GM12875 (cell line): ENCODE results near the gene CRYBA1.

Source experiments
- H3K4me3 ChIP-seq: one replicate; pipeline ENCODE4 v1.5.1; 2011; ENCODE audit warnings: low read depth, low read length, control low read depth
- CTCF ChIP-seq: IDR thresholded peaks from 2 replicates; pipeline ENCODE4 v1.5.1; 2011; ENCODE audit warnings: low read depth, mild to moderate bottlenecking, control low read depth, inconsistent platforms, low read length, moderate library complexity, borderline replicate concordance; ENCODE audit not compliant: insufficient read depth

CRYBA1 gene

DNA sequence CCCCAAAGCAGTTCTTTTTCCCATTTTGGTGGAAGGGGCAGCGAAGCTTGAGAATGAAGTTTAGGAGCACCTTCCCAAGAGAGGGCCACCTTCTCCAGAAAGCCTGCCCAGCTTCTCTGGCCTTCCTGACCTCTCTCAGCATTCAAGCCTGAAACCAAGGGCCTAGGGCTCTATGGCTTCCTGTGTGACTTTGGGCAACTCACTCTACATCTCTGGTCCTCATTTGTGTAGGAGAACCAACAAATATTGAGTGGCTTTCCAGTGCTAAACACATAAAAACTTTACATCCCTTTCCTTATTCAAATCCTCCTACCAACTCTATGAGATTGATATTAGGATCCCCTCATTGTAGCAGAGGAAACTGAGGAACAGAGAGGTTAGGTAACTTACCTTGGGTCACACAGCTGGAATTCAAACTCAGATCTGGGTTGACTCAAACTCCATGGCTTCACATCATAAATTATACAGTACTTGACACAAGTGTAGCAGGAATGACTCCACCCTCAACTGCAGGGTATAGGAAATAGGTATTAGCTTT, 34.5 kb upstream of the CRYBA1 start:
- no peak overlapping the region for H3K4me3 ChIP-seq
- TF ChIP-seq CTCF, result no peak

GRCh38 chr17:29212681-29213121, 34.0 kb upstream of the CRYBA1 start:
- TF ChIP-seq CTCF, result no peak
- no peak overlapping the region for H3K4me3 ChIP-seq

- no peak for TF ChIP-seq CTCF
- no peak overlapping the region for H3K4me3 ChIP-seq
These were observed 32.2 kb upstream of the CRYBA1 start for GRCh38 chr17:29214215-29215146.

- no peak for TF ChIP-seq CTCF
- H3K4me3 ChIP-seq, result no peak overlapping the region
These were observed 31.5 kb upstream of the CRYBA1 start for GRCh38 chr17:29215174-29215573.

DNA sequence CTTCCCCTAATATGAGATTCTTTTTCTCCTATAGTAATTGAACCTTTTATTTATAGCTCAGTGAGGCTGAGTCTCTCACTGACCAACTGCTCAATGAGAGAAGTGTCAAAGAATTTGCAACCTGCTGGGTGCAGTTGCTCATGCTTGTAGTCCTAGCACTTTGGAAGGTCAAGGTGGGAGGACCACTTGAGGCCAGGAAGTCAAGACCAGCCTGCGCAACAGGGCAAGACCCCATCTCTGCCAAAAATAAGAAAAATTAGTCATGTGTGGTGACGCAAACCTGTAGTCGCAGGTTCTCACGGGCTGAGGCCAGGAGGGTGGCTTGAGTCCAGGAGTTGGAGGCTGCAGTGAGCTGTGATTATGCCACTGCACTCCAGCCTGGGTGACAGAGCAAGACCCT, 30.9 kb upstream of the CRYBA1 start:
- no peak for TF ChIP-seq CTCF
- H3K4me3 ChIP-seq, result no peak overlapping the region

- TF ChIP-seq CTCF, result no peak
These were observed 30.5 kb upstream of the CRYBA1 start for GRCh38 chr17:29216181-29216580.

GRCh38 chr17:29216856-29217255, 29.8 kb upstream of the CRYBA1 start:
- TF ChIP-seq CTCF, result no peak

More at GRCh38 chr17:29216181-29216580, 30.5 kb upstream of the CRYBA1 start:
- no peak overlapping the region for H3K4me3 ChIP-seq

More at GRCh38 chr17:29216856-29217255, 29.8 kb upstream of the CRYBA1 start:
- H3K4me3 ChIP-seq, result no peak overlapping the region
